Dermis blood vessel endothelial cell (primary cell): ENCODE results near the gene AP5S1. TPM values are rescaled to one million over a fixed set of nuclear protein-coding genes. Genes with fewer than 3 reads are reported as not detected.

Experiments
- DNase-seq: peaks from one replicate; pipeline ENCODE4 v3.0.0; 2010
- total RNA-seq: library from RNA; depleted of rRNA; stranded (reverse); fragments of >200 nt; gene quantifications from 2 replicates; pipeline ENCODE4 v1.2.3, GENCODE V29; 2014

Gene AP5S1
- total RNA-seq, 1 donor from 2014 or later = 22.3 TPM

GRCh38 chr20:3846740-3847428 is 26.5 kb downstream of the AP5S1 start, which contains the start of gene MAVS:
Gene MAVS, plus strand, starts transcription at chr20:3846834. Its CDS starts 7,791 bp downstream, at chr20:3854625.
- peak; percentile 88 for DNase-seq

GRCh38 chr20:3847429-3847940 is 27.1 kb downstream of the AP5S1 start:
- peak; percentile 31 for DNase-seq

- DNase-seq = no peak
Measured at GRCh38 chr20:3848565-3848964, 28.2 kb downstream of the AP5S1 start.

GRCh38 chr20:3854462-3854871 is 34.1 kb downstream of the AP5S1 start:
- no peak for DNase-seq

- no peak for DNase-seq
Measured at GRCh38 chr20:3857405-3857804, 37.1 kb downstream of the AP5S1 start.

- no peak for DNase-seq
Measured at GRCh38 chr20:3858689-3859088, 38.3 kb downstream of the AP5S1 start.

- no peak for DNase-seq
Measured at GRCh38 chr20:3861191-3861590, 40.8 kb downstream of the AP5S1 start.

GRCh38 chr20:3862333-3862732 is 42.0 kb downstream of the AP5S1 start:
- DNase-seq = no peak

- DNase-seq = no peak
Measured at GRCh38 chr20:3863317-3863716, 43.0 kb downstream of the AP5S1 start.

GRCh38 chr20:3864518-3864917 is 44.2 kb downstream of the AP5S1 start:
- no peak for DNase-seq

- no peak for DNase-seq
Measured at GRCh38 chr20:3865152-3865886, 45.0 kb downstream of the AP5S1 start.

GRCh38 chr20:3865887-3866407 is 45.6 kb downstream of the AP5S1 start:
- DNase-seq = no peak

GRCh38 chr20:3866464-3866863 is 46.1 kb downstream of the AP5S1 start:
- no peak for DNase-seq

- no peak for DNase-seq
Measured at GRCh38 chr20:3867802-3868201, 47.5 kb downstream of the AP5S1 start.

- no peak for DNase-seq
Measured at GRCh38 chr20:3869839-3870634, 49.7 kb downstream of the AP5S1 start.

GRCh38 chr20:3871550-3872265 is 51.4 kb downstream of the AP5S1 start:
- DNase-seq = no peak

- no peak for DNase-seq
Measured at GRCh38 chr20:3873507-3873906, 53.2 kb downstream of the AP5S1 start.

GRCh38 chr20:3874194-3874844 is 54.0 kb downstream of the AP5S1 start:
- no peak for DNase-seq

- no peak for DNase-seq
Measured at GRCh38 chr20:3875378-3875974, 55.1 kb downstream of the AP5S1 start.

GRCh38 chr20:3876000-3876399 is 55.7 kb downstream of the AP5S1 start:
- no peak for DNase-seq

- no peak for DNase-seq
Measured at GRCh38 chr20:3876676-3877075, 56.3 kb downstream of the AP5S1 start.
